KOPT-K1 (cell line): ENCODE data around the gene RARA.

Experiments used
- H3K27ac ChIP-seq: fragments of 200-600 bp; sonication (generic); 2 replicates; pipeline ENCODE4 v1.5.1; 2016; ENCODE audit warnings: antibody characterized with exemption, mild to moderate bottlenecking, low read depth, low read length; ENCODE audit not compliant: poor library complexity, severe bottlenecking
- H3K36me3 ChIP-seq: fragments of 200-600 bp; sonication (generic); 2 replicates; pipeline ENCODE4 v1.5.1; 2017; ENCODE audit warnings: antibody characterized with exemption, mild to moderate bottlenecking, low read length, moderate library complexity; ENCODE audit not compliant: insufficient read depth
- H3K9me3 ChIP-seq: fragments of 200-600 bp; sonication (generic); 2 replicates; pipeline ENCODE4 v1.5.1; 2017; ENCODE audit warnings: antibody characterized with exemption, low read length, mild to moderate bottlenecking; ENCODE audit not compliant: insufficient read depth, poor library complexity, severe bottlenecking

The RARA gene

DNA sequence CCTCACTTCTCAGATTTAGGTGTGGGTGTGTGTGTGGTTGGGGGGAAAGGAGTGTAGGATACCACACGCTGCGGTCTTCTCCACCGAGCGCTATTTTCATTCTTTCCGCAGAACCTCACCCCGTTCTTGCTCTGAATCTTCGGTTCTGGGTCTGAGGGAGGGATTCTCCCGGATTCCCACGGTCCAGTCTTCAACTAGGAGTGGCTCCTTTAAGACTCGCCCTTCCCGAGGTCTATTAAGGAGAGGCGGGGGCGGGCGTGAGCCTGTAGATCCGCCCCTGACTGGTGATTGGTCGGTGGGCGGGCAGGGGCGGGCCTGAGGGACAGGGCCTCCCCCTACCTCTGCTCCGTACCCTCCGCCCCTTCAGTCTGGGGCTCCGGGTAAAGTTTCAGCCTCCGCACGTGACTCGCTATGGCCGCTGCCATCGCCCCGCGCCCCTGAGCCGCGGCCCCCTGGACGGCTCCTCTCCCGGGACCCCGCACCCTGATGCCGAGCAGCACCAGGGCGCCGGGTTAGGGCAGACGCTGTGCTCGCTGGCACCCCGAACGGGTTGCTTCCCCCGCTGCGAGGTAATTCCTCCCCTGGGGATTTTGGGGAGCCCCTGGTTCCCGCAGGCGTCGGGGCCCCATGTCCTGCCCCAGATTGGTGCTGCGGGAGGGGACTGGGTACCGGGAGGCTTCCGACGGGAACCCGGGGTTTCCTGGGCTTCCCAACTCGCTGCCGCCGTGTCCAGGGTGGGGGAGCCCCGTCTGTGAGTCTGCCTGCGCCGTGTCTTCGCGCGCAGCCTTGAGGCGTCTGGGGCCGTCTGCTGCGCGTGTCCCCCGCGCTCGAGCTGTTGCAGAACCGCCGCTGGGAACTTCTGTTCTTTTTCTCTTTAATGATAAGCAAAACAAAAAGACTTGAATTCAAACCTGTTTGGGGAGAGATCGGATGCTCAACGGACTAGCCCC is 9.2 kb downstream of the RARA start:
- Histone ChIP-seq H3K27ac (peak overlapping the region; percentile 69), H3K9me3 (no peaks in the 10 kb centered on the region), H3K36me3 (no peaks in the 10 kb centered on the region)

DNA sequence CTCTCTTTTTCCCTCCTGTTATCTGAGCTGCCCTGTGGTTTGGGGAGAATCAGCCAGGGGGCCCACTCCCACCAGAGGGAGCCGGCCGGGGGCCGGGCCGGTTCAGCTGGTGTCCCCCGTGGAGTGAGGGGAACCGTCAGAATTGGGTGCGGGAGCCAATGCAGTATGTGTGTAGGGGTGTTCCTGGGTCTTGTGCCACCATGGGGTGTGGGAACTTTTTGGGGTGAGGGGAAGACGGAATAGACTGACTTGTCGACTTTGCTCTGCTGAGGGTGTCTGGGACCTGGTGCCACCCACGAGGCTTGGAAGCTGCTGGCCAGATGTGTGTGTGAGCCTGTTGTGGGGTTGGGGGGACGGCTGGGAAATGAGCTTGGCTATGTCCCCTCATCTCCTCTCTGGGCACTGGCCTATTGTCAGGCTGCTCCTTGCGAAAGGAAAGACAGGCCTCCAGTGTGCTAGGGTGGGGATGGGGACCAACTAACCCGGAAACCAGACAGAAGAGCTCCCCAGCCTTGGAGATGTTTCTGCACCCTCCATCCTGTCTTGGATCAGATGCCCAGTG is 9.9 kb downstream of the RARA start:
- Histone ChIP-seq H3K36me3 (no peaks in the 10 kb centered on the region), H3K9me3 (no peaks in the 10 kb centered on the region), H3K27ac (peak overlapping the region; percentile 69)

DNA sequence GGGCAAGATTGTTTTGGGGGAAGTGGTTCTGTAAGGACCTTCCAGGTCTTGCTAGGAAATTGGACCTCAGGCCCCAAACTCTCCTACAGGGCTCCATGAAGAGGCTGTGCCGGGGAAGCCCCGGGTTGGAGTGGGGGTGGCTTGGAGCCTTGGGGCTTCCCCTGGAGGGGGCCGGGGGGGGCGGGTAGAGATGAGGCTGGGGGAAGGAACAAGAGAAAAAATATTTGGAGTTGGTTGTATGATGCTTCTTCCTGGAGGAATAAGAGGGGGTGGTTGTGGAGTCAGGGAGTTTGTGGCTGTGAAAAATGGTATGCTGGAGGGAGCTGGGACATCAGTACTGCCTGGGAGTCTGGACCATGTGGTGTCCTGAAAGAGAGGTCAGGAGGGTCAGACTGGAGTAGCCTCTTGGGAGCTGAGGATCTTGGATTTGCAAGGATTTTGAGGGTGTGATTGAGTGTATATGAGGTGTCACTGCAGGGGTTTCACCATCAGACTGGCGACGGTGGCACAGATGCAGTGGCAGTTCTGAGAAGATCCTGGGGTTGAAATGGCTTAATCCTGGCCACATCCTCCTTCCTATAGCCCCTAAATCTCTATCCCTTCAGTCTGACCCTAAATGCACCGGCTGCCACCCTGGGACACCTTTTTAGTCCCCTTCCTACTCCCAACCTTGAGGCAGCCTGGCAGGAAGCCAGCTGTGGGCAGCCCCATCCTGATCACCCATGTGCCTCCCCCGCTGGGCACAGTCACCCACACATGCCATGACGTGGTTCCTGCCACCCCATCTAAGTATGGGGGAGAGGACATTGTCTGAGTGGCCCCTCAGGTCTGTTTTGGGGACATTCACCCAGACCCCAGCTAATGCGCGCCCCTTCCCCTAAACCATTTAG is 10.9 kb downstream of the RARA start:
- Histone ChIP-seq H3K36me3 (no peaks in the 10 kb centered on the region), H3K27ac (peak overlapping the region; percentile 80), H3K9me3 (no peaks in the 10 kb centered on the region)

DNA sequence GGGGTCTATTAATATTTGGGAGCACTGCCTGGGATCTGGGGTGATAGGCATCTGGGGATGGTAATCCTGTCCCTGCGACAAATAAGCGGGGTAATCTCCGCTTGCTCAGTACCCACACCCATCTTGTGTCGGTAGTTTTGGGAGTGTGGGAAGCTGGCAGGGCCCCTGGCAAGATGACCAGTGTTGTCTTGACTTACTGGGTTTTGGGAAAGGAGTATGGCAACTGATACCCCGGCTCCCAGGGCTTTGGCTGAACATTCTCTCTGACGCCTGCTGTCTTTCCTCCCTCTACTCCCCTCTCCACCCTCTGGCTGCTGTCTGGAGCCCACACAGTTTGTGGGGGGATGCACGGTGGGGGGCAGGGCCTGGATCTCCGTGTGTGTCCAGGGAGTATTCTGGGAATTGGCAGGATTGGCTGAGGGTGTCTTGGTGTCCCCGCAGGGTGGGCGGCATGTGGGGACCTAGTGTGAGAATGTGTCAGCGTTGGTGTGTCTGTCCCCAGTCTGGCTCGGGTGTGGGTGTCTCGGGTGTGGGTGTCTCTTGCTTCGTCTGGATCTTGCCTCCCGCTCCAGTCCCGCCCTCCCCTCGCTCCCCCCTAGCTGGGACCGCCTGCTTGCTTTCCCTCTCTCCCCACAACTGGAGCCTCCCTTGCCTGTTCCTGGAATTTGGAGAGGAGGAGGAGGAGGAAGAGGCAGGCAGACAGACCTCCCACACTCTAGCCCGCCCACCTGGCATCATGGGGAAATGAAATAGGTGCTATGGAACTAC is 12.0 kb downstream of the RARA start:
- Histone ChIP-seq H3K9me3 (no peaks in the 10 kb centered on the region), H3K27ac (peak overlapping the region; percentile 80), H3K36me3 (no peaks in the 10 kb centered on the region)

DNA sequence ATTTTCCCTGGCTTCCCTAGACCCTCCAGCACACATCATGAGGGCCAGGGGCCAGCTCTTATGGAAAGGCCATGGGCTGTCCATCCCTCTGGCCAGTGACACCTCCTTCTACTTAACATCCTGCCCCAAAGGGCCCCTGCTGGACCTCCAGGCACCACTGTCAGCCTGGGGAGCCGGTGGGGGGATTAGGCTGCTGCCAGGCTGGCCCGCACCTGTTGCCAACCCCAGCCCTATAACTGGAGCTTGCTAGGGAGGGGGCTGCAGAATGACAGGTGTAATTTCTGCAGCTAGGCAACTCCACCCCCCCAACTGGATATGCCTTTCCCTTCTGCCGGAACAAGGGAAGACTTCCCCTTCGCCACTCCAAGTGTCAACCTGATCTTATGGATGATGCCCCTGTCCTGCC is 12.5 kb downstream of the RARA start:
- H3K36me3 ChIP-seq = no peaks in the 10 kb centered on the region
- H3K27ac ChIP-seq = peak overlapping the region; percentile 80
- H3K9me3 ChIP-seq = no peaks in the 10 kb centered on the region

DNA sequence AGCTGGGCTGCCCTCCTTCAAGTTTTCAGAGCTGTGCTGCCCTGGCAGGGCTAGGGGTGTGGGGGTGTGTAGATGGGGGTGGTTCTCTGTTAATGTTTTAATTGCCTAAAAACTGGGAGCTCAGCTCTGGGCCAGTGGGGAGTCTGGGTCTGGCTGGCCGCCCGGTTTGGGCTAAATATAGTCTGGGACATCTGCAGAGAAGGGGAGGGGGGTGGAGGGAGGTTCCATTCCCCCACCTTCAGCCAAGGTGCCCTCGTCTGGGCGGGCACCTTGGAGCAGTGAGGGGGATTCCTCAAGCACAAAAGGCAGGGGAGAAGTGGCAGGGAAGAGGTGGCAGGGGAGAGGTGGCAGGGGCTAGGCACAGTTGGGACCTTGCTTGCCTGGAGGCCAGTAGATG is 13.0 kb downstream of the RARA start:
- no peaks in the 10 kb centered on the region for H3K9me3 ChIP-seq
- peak overlapping the region; percentile 80 for H3K27ac ChIP-seq
- no peaks in the 10 kb centered on the region for H3K36me3 ChIP-seq

DNA sequence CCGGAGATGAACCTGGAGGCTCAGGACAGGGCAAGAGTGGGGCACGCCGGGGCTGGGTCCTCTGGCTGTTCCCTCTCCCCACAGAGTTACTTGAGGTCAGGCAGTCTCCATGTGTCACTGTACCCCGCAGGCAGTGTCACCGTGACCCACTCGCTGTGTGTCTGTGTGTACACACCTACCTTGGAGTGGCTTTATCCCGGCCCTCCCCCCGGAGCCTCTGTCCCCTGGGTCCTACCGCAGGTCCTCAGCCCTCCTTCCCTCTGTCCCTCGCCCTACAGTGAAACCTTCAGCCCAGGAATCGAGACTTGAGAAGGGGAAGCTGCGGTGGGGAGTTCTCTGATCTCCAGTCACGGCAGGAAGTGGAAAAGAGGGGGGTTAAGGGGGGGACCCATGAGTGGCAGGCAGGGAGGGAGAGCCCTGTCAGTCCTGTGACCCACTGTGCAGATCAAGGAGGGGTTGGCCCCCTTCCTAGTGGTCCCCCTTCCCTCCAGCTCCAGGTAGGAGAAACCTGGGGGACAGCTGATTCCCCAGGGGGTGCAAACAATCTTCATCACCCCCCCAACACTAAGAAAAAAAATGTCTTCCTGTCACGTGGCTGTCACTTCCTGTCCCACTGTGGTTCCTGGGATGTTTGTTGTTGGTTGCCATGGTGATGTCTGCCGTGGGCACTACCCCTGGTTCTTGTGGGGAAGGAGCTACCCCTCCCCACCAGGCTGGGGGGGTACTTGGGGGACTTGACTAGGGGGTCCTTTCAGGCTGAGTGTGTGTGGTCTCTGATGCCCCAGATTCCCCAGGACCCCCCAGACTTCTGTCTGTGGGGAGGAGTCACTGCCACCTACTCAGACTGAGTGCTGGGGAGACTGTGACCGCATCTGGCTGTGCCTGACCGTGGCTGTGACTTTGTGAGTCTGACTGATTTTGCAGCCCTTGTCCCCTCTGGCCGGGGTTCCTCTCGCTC is 13.7 kb downstream of the RARA start:
- peak overlapping the region; percentile 80 for H3K27ac ChIP-seq
- no peaks in the 10 kb centered on the region for H3K9me3 ChIP-seq
- H3K36me3 ChIP-seq = no peaks in the 10 kb centered on the region

DNA sequence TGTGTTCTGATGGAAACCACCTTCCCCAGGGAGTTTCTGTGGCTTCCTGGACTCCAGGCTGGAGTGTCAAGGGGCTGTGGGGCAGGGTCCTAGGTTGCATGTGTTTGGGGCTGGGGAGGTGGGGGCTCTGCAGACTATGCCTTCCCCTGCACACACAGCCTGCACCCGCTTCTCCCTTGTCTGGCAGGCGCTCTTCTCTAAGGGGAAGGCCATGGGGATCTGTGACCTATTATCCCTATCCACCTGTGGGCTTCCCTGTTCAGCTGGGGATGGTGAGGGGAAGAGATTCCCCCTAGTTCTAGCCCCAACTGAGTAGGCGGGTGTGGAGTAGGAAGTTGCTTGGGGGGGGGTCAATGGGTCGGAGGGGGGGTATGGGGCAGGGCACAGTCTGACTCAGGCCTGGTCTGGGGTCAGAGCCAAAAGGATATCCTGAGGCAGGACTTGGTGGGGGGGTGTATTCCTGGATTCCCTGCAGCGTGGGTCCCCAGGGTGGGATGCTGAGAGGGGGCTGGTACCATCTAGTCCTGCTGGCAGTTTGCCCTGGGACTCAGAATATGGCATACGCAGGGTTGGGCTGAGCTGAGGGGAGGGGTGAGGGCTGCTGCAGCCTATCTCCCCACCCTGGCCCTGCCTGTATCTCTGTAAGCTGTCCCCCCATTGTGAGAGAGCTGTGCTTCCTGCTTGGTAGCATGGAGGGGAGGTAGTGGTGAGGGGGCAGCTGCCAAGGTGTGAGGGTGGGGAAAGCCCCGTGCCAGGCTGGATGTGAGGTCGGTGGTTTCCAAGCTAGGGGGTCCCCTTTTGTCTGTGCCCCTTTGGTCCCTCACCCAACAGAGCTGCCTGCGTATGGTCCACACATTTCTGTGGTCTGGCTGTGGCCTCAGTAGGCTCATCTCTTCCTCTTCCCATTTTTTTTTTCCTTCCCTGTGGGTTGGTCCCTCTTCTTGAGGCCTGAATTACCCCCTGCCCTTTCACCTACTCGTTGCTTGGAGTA is 14.7 kb downstream of the RARA start:
- no peaks in the 10 kb centered on the region for H3K36me3 ChIP-seq
- no peaks in the 10 kb centered on the region for H3K9me3 ChIP-seq
- H3K27ac ChIP-seq = peak overlapping the region; percentile 80

DNA sequence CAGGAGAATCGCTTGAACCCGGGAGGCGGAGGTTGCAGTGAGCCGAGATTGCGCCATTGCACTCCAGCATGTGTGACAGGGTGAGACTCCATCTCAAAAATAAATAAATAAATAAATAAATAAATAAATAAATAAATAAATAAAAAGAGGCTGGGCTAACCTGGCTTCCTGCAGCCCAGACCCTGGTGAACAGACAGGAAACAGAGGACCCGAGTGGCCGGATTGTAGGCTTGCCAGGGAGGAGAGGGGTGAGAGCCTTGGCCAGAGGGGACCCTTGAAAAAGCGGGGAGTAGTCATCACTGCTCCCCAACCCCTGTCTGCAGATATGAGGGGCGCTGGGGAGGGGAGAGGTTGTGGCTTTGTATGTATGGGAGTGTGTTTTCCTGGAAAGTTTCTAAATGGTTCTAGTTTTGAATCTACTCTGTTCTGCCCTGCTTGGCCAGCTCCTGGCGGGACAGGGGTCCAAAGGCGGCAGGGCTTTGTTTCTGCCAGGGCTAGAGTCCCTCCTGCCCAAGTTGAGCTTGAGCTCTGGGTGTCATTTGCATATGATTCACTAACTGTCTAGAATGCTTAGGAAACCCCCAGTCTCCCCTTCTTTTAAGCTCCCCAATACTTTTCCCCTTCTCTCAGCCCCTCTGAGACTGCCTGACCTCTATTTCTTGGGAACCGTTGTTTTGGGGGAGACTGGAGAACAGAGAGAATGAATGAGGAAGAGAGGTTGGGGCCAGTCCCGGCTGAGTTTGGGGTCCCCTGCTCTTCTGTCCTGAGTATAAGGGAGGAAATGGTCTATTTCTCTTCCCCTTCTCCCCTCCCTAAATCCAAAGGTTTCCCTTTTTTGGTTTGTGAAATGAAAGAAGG is 16.4 kb downstream of the RARA start:
- H3K9me3 ChIP-seq = no peaks in the 10 kb centered on the region
- no peaks in the 10 kb centered on the region for H3K36me3 ChIP-seq
- H3K27ac ChIP-seq = peak overlapping the region; percentile 75

DNA sequence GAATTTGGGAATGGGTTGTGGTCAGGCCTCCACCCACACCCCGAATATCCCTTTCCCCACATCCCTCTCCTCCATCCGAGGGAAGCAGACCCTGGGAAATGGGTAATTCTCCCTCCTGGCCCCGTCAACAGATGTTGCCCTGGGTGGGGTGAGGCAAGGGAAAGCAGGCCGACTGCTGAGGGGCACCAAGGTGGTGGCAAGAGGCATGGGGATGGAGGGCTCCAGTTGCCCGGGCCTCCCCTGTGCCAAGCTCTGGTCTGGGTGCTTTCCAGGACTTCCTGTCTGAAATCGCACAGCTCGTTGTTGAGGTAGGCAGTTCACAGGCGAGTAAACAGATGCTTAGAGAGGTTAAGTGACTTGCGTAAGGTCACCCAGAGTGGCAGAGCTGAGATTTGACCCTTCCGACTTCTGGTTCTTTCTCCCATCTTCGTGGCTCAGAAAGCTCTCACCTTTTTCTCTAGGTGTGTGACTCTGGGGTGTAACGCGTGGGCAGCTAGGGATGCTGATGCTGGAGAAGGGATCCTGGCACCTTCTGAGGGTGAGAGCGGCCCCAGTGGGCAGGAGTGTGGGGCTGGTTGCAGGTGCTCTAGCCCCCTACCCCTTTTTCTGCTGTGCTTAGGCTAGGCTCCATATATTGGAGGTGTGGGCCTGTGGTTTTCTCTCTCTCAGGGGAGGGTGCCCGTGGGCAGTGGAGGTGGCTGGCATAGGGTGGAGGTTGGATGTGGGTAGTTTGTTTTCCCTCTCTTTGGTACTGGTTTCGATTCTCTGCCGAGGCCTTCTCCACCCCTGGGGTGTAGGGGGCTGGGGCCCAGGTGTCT is 17.2 kb downstream of the RARA start:
- no peaks in the 10 kb centered on the region for H3K9me3 ChIP-seq
- H3K36me3 ChIP-seq = no peaks in the 10 kb centered on the region
- H3K27ac ChIP-seq = peak overlapping the region; percentile 75

DNA sequence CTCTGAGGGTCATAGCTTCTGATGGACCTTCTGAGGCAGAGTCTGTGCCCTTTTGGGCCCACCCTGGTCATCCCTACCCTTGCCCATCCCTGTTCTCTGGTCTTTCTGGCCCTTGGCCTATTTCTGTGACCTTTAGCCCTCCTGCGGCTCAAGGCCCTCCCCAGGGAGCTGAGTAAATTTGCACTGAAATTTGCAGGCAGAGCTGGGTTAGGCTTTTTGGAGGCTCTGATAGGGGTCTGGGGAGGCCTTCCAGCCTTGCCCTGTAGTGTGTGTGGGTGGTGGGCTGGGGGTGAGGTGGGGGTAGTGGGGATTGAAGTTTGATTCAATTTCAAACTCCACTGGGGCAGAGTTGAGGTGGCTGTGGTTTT is 17.8 kb downstream of the RARA start:
- H3K27ac ChIP-seq = peak overlapping the region; percentile 75
- no peaks in the 10 kb centered on the region for H3K36me3 ChIP-seq
- H3K9me3 ChIP-seq = no peaks in the 10 kb centered on the region
